ENCODE measurements around the gene TGFBR3.

DNA sequence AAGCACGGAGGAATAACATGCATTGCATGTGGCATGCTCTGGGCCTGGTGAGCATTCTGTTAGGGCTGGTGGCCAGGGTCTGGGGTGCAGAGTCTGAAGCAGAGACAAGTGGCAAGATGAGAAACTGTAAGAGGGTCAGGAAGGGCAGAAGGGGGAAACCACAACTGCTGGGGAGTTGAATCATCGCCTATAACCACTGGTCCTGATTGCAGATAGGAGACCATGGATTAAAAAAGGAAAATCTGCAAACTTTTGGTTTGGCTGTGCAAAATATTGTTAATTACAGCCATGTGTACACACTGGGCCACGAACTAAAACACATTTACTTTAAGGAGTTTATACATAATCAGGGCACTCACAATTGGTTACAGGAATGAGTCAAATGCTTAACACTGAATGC, 76.6 kb downstream of the TGFBR3 start:
- TF ChIP-seq, protein P1, sequence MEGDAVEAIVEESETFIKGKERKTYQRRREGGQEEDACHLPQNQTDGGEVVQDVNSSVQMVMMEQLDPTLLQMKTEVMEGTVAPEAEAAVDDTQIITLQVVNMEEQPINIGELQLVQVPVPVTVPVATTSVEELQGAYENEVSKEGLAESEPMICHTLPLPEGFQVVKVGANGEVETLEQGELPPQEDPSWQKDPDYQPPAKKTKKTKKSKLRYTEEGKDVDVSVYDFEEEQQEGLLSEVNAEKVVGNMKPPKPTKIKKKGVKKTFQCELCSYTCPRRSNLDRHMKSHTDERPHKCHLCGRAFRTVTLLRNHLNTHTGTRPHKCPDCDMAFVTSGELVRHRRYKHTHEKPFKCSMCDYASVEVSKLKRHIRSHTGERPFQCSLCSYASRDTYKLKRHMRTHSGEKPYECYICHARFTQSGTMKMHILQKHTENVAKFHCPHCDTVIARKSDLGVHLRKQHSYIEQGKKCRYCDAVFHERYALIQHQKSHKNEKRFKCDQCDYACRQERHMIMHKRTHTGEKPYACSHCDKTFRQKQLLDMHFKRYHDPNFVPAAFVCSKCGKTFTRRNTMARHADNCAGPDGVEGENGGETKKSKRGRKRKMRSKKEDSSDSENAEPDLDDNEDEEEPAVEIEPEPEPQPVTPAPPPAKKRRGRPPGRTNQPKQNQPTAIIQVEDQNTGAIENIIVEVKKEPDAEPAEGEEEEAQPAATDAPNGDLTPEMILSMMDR (IDR thresholded peaks at IDR 0.05; ENCODE audit: insufficient read depth, low read depth, low read length) = no peak
- no peak for TF ChIP-seq EZH2 (IDR thresholded peaks at IDR 0.05; ENCODE audit: insufficient read depth, low read length)

All from astrocyte (in vitro differentiated cells and primary cell).